K562 (cell line): ENCODE data around the gene ELSPBP1. TPM values are rescaled to one million over a fixed set of nuclear protein-coding genes. Genes with fewer than 3 reads are reported as not detected.
A peak's percentile ranks its signal among the peaks of the same experiment; 100 is the strongest.

Experiments
- ATAC-seq: fragments of 200-7000 bp; cut with Tn5 transposase; 3 replicates; pipeline ENCODE4 v1.9.1; 2020; ENCODE audit warnings: moderate library complexity
- BruUV-seq: library from RNA; stranded (reverse); fragments of 400-500 nt; replicated peaks from 2 replicates; lab custom pipeline; 2021; lab: Mats Ljungman, UMichigan
- CTCF ChIA-PET: fragments of 300-600 bp; formaldehyde crosslinking; extraction: SDS; loops from one replicate; lab custom pipeline; 2021; ENCODE audit warnings: low intra/inter-chr PET ratio; lab: Yijun Ruan, JAX
- POLR2A ChIA-PET: fragments of 300-600, 350-650 bp; sonication (Branson Sonifier 250); formaldehyde crosslinking; extraction: SDS; loops from one replicate; lab custom pipeline; 2021; ENCODE audit warnings: antibody characterized with exemption, inconsistent platforms; lab: Yijun Ruan, JAX
- DNase-seq, 4 experiments: peaks; one replicate each; pipeline versions ENCODE4 v3.0.0 to v3.0.0-alpha.2; 2011 to 2018; ENCODE audit warnings: low spot score in 3 of 4, mixed read lengths in 3 of 4; ENCODE audit errors: extremely low read depth in 1 of 4
- FAIRE-seq: peaks from 2 replicates; lab custom pipeline; 2011; peaks lifted over from hg19 to GRCh38; lab: Jason Lieb, UNC
- H2AFZ ChIP-seq: 2 replicates; pipeline ENCODE4 v1.6.0; 2011; ENCODE audit warnings: low read depth, low read length, control low read depth, inconsistent platforms
- H3K27ac ChIP-seq: fragments of 200-600 bp; 3 replicates; pipeline ENCODE4 v1.8.0; 2011; ENCODE audit warnings: low read depth, mild to moderate bottlenecking, control low read depth, inconsistent platforms, low read length, moderate library complexity, mixed read lengths; ENCODE audit errors: extremely low read depth
- H3K27me3 ChIP-seq, 2 experiments: fragments of 300-600 bp in 1 of 2; 2 replicates in 1 of 2; 3 replicates in 1 of 2; pipeline versions ENCODE4 v1.6.0 to v1.8.0; 2011; ENCODE audit warnings: inconsistent platforms in 2 of 2, low read length in 2 of 2, mild to moderate bottlenecking in 1 of 2, mixed read lengths in 1 of 2, moderate library complexity in 1 of 2; ENCODE audit not compliant: control insufficient read depth in 2 of 2, insufficient read depth in 2 of 2
- H3K36me3 ChIP-seq: fragments of 300-600 bp; 3 replicates; pipeline ENCODE4 v1.8.0; 2011; ENCODE audit warnings: mild to moderate bottlenecking, low read length, inconsistent platforms; ENCODE audit not compliant: control insufficient read depth, insufficient read depth
- H3K4me1 ChIP-seq, 2 experiments: fragments of 200-600 bp in 1 of 2; replicated peaks in 1 of 2; 2 replicates in 1 of 2; 3 replicates in 1 of 2; pipeline versions ENCODE4 v1.5.1 to v1.8.0; 2011; ENCODE audit warnings: inconsistent platforms in 2 of 2, low read length in 2 of 2, mild to moderate bottlenecking in 1 of 2, mixed read lengths in 1 of 2, moderate library complexity in 1 of 2; ENCODE audit not compliant: control insufficient read depth in 2 of 2, insufficient read depth in 2 of 2
- H3K4me2 ChIP-seq: 2 replicates; pipeline ENCODE4 v1.6.1; 2011; ENCODE audit warnings: low read length, control low read depth, inconsistent platforms, mixed read lengths; ENCODE audit not compliant: insufficient read depth
- H3K4me3 ChIP-seq: fragments of 200-600 bp; sonication (generic), shearing (Covaris generic); 2 replicates; pipeline ENCODE4 v1.5.1; 2016; ENCODE audit warnings: control low read depth, inconsistent platforms
- H3K79me2 ChIP-seq: fragments of 200-600 bp; 3 replicates; pipeline ENCODE4 v1.8.0; 2011; ENCODE audit warnings: low read length, inconsistent platforms; ENCODE audit not compliant: control insufficient read depth, insufficient read depth
- H3K9ac ChIP-seq, 2 experiments: 2 replicates each; pipeline versions ENCODE4 v1.6.0 to v1.6.1; 2011; ENCODE audit warnings: low read depth in 2 of 2, low read length in 2 of 2, control low read depth in 1 of 2, inconsistent platforms in 1 of 2, mild to moderate bottlenecking in 1 of 2, mixed read lengths in 1 of 2; ENCODE audit not compliant: insufficient read depth in 1 of 2
- H3K9me1 ChIP-seq: one replicate; pipeline ENCODE4 v1.6.0; 2011; ENCODE audit warnings: inconsistent platforms, mild to moderate bottlenecking, low read length, moderate library complexity; ENCODE audit not compliant: control insufficient read depth, insufficient read depth
- H3K9me3 ChIP-seq: replicated peaks from 2 replicates; pipeline ENCODE4 v1.5.1; 2011; ENCODE audit warnings: low read depth, low read length, inconsistent platforms; ENCODE audit not compliant: control insufficient read depth, insufficient read depth
- H4K20me1 ChIP-seq: replicated peaks from 2 replicates; pipeline ENCODE4 v1.6.1; 2011; ENCODE audit warnings: low read length, inconsistent platforms, mixed read lengths; ENCODE audit not compliant: control insufficient read depth, insufficient read depth
- HCFC1 ChIP-seq: IDR thresholded peaks from 2 replicates; pipeline ENCODE4 v1.6.1; 2012; ENCODE audit warnings: low read depth, low read length, improper control_type of control experiment
- SP2 ChIP-seq: IDR thresholded peaks from 2 replicates; pipeline ENCODE4 v1.6.1; 2011; ENCODE audit warnings: mild to moderate bottlenecking, low read depth, low read length, moderate library complexity; ENCODE audit not compliant: poor library complexity, severe bottlenecking; ENCODE audit errors: extremely low read depth
- WGBS: fragments of 100-300 bp; shearing (Covaris generic); methylation state at CpG from one replicate; pipeline ENCODE4 v1.1.6; 2016; ENCODE audit warnings: low coverage, mixed read lengths; ENCODE audit not compliant: insufficient coverage; ENCODE audit errors: missing lambda C conversion rate; 5-methylcytosine and 5-hydroxymethylcytosine counted together
- in situ Hi-C: fragments of 300-500 bp; cut with MboI; formaldehyde crosslinking; loops from 4 replicates; pipeline ENCODE4 v1.15.0; 2018; ENCODE audit warnings: inconsistent platforms, mixed read lengths
- intact Hi-C: fragments of 100-400 bp; cut with micrococcal nuclease; formaldehyde crosslinking; loops from 2 replicates; pipeline ENCODE4 v1.14.2; 2022
- polyA plus RNA-seq, 8 experiments: library from polyadenylated mRNA; depleted of rRNA in 4 of 8; stranded (reverse) in 5 of 8; unstranded in 3 of 8; fragments of >200 nt; fragmentation: Nextera tagmentation in 2 of 8; fragmentation: Illumina TruSeq in 1 of 8; extraction: Ambion mirVana in 2 of 8; extraction: Trizol in 1 of 8; gene quantifications; 2 replicates each; pipeline versions ENCODE4 v1.2.1 to v1.2.3, GENCODE V29; 2011 to 2014; ENCODE audit warnings: inconsistent platforms in 1 of 8, missing spikeins in 1 of 8
- total RNA-seq, 7 experiments: library from RNA; depleted of rRNA in 6 of 7; stranded (reverse); fragments of >200 nt in 6 of 7; fragmentation: Illumina TruSeq in 2 of 7; extraction: Trizol in 2 of 7; gene quantifications; 2 replicates each; pipeline versions ENCODE4 v1.2.1 to v1.2.3, GENCODE V29; 2011 to 2021; ENCODE audit warnings: low replicate concordance in 1 of 7
- TF ChIP-seq, protein P1 (sequence below): fragments of 250-450 bp; sonication (Bioruptor Pico); IDR thresholded peaks from 2 replicates; pipeline ENCODE4 v1.4.0; 2020; ENCODE audit warnings: mild to moderate bottlenecking
- TF ChIP-seq, protein P2 (sequence below): fragments of 450-650 bp; formaldehyde crosslinking; IDR thresholded peaks from 2 replicates; pipeline ENCODE4 v1.4.0; 2022; ENCODE audit warnings: missing genetic modification characterization
- TF ChIP-seq, protein P3 (sequence below): fragments of 450-650 bp; conservative IDR thresholded peaks from 2 replicates; pipeline ENCODE4 v1.6.1; 2016; ENCODE audit warnings: missing genetic modification characterization, low read depth, mild to moderate bottlenecking, control low read depth, missing compliant biosample characterization
- TF ChIP-seq, protein P4 (sequence below): fragments of 200-800 bp; sonication (Bioruptor generic); IDR thresholded peaks from 2 replicates; pipeline ENCODE4 v1.6.1; 2017; ENCODE audit warnings: missing genetic modification characterization, missing compliant biosample characterization
- TF ChIP-seq, protein P5 (sequence below): fragments of 250-450 bp; sonication (Bioruptor Pico); IDR thresholded peaks from 2 replicates; pipeline ENCODE4 v1.4.0; 2020; ENCODE audit warnings: mild to moderate bottlenecking, moderate library complexity

The ELSPBP1 gene
- total and polyA plus RNA-seq, 9 of the 15 experiments (the other 6 are each of a cell fraction or from before 2014, with no cell fraction given) = not detected

DNA sequence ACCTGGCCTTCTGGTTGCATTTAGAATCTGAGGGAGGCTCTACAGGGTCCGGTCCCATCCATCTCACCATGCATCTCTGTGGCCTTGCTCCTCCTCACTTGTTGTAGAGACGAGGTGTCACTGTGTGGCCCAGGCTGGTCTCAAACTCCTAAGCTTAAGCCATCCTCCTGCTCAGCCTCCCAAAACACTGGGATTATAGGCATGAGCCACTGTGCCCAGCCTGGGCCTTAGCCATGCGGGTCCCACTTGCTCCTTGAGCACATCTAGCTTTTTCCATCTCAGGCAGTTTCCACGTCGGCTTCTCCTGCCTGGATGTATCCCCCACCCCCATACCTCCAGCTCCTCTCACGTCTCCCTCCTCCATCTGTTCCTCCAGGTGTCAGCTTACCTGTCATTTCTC is 9.8 kb downstream of the ELSPBP1 start (continued):
- TF ChIP-seq, protein P1, sequence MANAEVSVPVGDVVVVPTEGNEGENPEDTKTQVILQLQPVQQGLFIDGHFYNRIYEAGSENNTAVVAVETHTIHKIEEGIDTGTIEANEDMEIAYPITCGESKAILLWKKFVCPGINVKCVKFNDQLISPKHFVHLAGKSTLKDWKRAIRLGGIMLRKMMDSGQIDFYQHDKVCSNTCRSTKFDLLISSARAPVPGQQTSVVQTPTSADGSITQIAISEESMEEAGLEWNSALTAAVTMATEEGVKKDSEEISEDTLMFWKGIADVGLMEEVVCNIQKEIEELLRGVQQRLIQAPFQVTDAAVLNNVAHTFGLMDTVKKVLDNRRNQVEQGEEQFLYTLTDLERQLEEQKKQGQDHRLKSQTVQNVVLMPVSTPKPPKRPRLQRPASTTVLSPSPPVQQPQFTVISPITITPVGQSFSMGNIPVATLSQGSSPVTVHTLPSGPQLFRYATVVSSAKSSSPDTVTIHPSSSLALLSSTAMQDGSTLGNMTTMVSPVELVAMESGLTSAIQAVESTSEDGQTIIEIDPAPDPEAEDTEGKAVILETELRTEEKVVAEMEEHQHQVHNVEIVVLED (CRISPR knock-in tag) = no peak
- TF ChIP-seq, protein P2, sequence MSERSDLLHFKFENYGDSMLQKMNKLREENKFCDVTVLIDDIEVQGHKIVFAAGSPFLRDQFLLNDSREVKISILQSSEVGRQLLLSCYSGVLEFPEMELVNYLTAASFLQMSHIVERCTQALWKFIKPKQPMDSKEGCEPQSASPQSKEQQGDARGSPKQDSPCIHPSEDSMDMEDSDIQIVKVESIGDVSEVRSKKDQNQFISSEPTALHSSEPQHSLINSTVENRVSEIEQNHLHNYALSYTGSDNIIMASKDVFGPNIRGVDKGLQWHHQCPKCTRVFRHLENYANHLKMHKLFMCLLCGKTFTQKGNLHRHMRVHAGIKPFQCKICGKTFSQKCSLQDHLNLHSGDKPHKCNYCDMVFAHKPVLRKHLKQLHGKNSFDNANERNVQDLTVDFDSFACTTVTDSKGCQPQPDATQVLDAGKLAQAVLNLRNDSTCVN (CRISPR knock-in tag) = no peak

DNA sequence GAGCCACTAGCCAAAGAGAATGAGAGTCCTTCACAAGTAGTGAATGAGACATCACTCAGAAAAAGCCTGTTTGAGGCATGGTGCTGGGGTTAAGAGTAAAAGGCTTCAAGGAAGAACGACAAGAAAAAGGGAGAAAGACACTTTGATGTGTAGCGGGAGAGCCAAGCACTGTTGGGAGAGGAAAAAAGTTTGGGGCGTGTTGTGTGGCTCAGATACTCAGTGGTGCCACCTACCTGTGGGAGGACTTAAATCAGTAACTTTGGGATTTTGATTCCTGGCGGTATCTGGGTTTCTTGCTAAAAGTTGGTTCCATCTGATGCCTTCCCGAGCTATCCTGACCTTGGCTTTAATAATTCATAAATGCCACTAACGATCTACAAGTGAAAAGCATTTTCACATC is 12.3 kb downstream of the ELSPBP1 start:
- Histone ChIP-seq H2AFZ (peak overlapping the region; percentile 71), H3K27me3 (no peaks in the 10 kb centered on the region; a peak in 2 of 5 replicates), H3K9me1 (no peaks in the 10 kb centered on the region), H3K9ac (no peak overlapping the region), H3K4me1 (no peaks in the 10 kb centered on the region; a peak in 1 of 5 replicates), H3K27ac (no peak overlapping the region), H3K79me2 (no peaks in the 10 kb centered on the region), H3K36me3 (no peaks in the 10 kb centered on the region), H3K4me3 (no peak overlapping the region), H3K4me2 (peak overlapping the region; percentile 42), H3K9me3 (no peaks in the 10 kb centered on the region; the same call in 1 of the 2 replicates), H4K20me1 (no peaks in the 10 kb centered on the region)
- peak; percentile 71 for FAIRE-seq
- peak; percentile 58; the same call in 2 of the 3 replicates for ATAC-seq
- ChIA-PET POLR2A (interaction anchor here (0.6 to 1.0 kb wide), 2 partner anchors 11 to 358 kb away, joined by 3 to 5 read pairs; no protein-coding TSS in a partner anchor), CTCF (no interaction called here)
- WGBS = 2% methylated on average over 6 of the region's 6 CpGs
- intact Hi-C loops (no loop called here), in situ Hi-C loops (no loop called here)
- peak; percentile 36 to 52 (median 44) for DNase-seq
- BruUV-seq = no TSS peak
- no peak for TF ChIP-seq HCFC1
- TF ChIP-seq, protein P3, sequence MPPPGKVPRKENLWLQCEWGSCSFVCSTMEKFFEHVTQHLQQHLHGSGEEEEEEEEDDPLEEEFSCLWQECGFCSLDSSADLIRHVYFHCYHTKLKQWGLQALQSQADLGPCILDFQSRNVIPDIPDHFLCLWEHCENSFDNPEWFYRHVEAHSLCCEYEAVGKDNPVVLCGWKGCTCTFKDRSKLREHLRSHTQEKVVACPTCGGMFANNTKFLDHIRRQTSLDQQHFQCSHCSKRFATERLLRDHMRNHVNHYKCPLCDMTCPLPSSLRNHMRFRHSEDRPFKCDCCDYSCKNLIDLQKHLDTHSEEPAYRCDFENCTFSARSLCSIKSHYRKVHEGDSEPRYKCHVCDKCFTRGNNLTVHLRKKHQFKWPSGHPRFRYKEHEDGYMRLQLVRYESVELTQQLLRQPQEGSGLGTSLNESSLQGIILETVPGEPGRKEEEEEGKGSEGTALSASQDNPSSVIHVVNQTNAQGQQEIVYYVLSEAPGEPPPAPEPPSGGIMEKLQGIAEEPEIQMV (tag) = no peak
- TF ChIP-seq, protein P4, sequence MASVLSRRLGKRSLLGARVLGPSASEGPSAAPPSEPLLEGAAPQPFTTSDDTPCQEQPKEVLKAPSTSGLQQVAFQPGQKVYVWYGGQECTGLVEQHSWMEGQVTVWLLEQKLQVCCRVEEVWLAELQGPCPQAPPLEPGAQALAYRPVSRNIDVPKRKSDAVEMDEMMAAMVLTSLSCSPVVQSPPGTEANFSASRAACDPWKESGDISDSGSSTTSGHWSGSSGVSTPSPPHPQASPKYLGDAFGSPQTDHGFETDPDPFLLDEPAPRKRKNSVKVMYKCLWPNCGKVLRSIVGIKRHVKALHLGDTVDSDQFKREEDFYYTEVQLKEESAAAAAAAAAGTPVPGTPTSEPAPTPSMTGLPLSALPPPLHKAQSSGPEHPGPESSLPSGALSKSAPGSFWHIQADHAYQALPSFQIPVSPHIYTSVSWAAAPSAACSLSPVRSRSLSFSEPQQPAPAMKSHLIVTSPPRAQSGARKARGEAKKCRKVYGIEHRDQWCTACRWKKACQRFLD (CRISPR knock-in tag) = no peak
- TF ChIP-seq, protein P5, sequence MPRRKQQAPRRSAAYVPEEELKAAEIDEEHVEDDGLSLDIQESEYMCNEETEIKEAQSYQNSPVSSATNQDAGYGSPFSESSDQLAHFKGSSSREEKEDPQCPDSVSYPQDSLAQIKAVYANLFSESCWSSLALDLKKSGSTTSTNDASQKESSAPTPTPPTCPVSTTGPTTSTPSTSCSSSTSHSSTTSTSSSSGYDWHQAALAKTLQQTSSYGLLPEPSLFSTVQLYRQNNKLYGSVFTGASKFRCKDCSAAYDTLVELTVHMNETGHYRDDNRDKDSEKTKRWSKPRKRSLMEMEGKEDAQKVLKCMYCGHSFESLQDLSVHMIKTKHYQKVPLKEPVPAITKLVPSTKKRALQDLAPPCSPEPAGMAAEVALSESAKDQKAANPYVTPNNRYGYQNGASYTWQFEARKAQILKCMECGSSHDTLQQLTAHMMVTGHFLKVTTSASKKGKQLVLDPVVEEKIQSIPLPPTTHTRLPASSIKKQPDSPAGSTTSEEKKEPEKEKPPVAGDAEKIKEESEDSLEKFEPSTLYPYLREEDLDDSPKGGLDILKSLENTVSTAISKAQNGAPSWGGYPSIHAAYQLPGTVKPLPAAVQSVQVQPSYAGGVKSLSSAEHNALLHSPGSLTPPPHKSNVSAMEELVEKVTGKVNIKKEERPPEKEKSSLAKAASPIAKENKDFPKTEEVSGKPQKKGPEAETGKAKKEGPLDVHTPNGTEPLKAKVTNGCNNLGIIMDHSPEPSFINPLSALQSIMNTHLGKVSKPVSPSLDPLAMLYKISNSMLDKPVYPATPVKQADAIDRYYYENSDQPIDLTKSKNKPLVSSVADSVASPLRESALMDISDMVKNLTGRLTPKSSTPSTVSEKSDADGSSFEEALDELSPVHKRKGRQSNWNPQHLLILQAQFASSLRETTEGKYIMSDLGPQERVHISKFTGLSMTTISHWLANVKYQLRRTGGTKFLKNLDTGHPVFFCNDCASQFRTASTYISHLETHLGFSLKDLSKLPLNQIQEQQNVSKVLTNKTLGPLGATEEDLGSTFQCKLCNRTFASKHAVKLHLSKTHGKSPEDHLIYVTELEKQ = no peak
- TF ChIP-seq SP2 = peak; percentile 15
